SKM-1 (cell line): ENCODE data around the gene CPNE8.

Source experiments
- DNase-seq: peaks from one replicate; lab custom pipeline; 2025; ENCODE audit not compliant: unreplicated experiment; lab: John Stamatoyannopoulos, UW

Gene CPNE8

GRCh38 chr12:38905480-38906351, at the start of gene CPNE8:
CPNE8 (minus strand) TSS chr12:38905591; CDS start chr12:38905534, 57 bp downstream.
- DNase-seq: no peak

- no peak for DNase-seq
These were observed 49.0 kb upstream of the CPNE8 start for GRCh38 chr12:38954238-38954873.

- DNase-seq: no peak
These were observed 44.0 kb upstream of the CPNE8 start for GRCh38 chr12:38949363-38949762.

DNA sequence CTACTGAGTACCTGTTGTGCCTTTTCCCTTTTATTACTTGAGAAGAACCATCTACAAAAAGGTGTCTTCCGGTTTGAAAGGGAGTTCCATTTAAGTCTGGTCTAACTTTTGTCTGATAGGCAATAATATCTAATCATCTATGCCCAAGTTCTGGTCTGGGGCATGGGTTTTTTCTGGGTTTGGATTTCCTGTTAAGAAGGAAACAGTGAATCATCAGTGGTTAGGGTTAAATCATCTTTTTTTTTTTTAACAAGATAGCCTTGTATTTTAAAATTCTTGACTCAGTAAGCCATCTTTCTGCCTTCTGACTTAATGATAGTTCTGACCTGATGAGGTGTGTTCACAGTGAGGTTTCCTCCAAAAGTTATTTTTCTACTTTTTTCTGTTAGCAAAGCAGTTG, 29.3 kb upstream of the CPNE8 start:
- DNase-seq: no peak

GRCh38 chr12:38934078-38934584, 28.7 kb upstream of the CPNE8 start:
- DNase-seq: no peak

- DNase-seq: no peak
These were observed 26.9 kb upstream of the CPNE8 start for GRCh38 chr12:38932320-38932719.

GRCh38 chr12:38931461-38931860, 26.1 kb upstream of the CPNE8 start:
- DNase-seq: no peak

DNA sequence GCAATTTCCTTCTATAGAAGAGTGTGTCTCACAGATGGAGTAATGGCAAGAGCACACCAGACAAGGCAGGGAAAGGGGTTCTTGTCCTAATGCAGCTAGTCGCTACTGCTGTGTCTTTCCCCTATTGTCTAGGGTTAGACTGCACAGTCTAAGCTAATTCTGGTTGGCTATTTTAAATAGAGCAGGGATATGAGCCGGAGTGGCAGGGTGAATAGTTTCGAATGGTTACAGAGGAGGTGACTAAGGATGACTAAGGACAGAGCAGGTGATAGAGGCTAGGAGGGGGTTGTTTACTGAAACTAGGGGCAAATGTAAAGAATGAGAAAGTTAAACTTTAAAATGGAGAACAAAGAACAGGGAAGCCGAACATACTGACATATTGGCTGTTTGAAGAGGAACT, 25.6 kb upstream of the CPNE8 start:
- no peak for DNase-seq

- DNase-seq: no peak
These were observed 21.1 kb upstream of the CPNE8 start for GRCh38 chr12:38926501-38926900.

DNA sequence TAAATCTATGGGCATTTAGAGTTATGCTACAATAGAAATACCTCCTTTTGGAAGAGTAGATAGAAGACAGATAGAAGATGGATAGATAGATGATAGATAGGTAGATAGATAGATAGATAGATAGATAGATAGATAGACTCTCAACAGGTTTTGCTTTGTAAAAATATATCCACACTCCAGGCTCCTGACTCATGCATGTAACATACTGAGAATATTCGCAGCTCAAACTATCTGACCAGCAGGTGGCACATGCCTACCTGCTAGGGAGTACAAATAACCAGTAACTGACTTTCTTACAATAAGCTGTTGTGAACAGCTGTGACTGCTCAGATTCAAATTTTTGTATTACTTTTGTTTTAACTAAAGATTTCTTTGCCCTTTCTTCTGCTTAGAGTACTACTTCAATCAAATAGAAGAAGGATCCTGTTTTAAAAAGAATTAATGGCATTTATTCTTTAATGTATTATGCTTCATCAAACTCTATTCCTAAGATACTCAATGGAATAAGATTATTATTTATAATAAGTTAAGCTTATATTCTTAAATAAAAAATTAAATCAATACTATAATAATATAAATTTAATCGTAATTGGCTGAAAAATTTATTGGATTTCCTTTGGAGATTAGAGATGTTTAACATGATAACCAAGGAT, 15.8 kb upstream of the CPNE8 start:
- no peak for DNase-seq

- no peak for DNase-seq
These were observed 13.8 kb upstream of the CPNE8 start for GRCh38 chr12:38919191-38919590.

DNA sequence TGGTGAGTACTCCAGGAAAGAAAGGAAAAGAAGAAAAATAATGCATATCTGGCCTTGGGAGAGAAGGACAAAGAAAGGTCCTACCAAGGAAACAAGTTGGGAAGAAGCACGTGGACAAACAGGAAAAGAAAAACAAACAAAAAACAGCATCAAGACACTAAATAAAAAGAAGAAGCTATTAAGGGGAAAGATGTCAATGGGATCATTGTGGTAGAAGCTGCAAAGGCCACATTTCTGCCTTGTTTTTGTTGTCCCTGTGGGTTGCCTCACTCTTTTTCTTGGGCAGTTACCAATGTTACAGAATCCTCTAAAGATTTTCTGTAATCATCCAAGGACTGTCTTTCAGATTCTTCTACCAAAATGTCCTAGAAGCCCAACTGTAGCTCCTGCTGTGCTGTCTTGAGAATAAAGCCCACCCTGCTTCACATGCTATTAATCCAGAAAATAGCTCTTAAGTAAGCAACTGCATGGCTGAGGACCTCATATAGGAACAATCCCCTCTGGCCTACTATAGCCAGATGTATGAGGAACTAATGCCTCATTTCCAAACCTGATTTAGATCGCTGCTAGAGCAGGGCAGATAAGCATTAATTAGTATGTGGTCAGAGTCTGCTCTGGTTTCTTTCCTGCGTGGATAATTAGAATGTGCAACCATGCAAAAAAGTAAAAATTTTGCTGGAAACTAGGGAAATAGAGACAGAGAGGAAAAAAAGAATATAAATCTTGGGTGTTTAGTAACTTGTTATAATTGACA, 10.2 kb upstream of the CPNE8 start:
- no peak for DNase-seq

- DNase-seq: no peak
These were observed 6.7 kb upstream of the CPNE8 start for GRCh38 chr12:38912116-38912515.

GRCh38 chr12:38911611-38912010, 6.2 kb upstream of the CPNE8 start:
- DNase-seq: no peak

DNA sequence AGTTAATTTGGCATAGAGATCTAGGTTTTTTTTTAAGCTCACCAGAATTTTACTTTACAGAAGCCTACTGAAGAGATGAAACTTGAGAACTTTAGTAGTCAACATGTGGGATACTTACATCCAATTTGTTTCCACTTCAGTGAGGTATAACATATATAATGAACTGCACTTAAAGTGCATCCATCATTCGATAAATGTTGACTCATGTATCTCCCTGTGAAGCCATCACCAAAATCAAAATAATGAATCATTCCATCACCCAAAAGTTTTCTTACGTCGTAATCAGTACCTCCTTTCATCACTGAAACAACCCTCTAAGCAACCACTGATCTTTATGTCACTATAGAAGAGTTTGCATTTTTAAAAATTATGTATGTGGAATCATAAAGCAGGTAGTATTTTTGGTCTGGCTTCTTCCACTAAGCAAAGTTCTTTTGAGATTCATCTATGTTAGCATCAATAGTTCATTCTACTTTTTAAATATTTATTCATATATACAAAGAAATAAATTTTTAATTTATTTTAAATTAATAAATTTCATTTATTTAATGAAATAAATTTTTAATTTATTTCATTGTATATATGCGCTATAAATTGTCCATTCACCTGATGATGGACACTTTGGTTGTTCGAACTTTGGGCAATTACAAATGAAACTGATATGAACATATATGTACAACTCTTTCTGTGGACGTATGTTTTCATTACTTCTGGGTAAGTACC, 2.0 kb upstream of the CPNE8 start:
- no peak for DNase-seq

- peak; percentile 61 for DNase-seq
These were observed 1.2 kb upstream of the CPNE8 start for GRCh38 chr12:38906482-38907200.

- peak; percentile 52 for DNase-seq
These were observed 583 bp downstream of the CPNE8 start for GRCh38 chr12:38904537-38905479.

GRCh38 chr12:38903596-38903995, 1.8 kb downstream of the CPNE8 start:
- DNase-seq: no peak
